PFSK-1 (cell line): ENCODE data around the gene NOP53.

ENCODE experiments used
- POLR2AphosphoS5 ChIP-seq: IDR thresholded peaks from 2 replicates; pipeline ENCODE4 v1.6.1; 2012; ENCODE audit warnings: low read depth, mild to moderate bottlenecking, control low read depth, low read length, moderate library complexity
- SIN3A ChIP-seq: IDR thresholded peaks from 2 replicates; pipeline ENCODE4 v1.6.1; 2012; ENCODE audit warnings: mild to moderate bottlenecking, low read length, moderate library complexity, borderline replicate concordance; ENCODE audit not compliant: insufficient read depth

GRCh38 chr19:47790398-47790814 lies 45.1 kb downstream of the NOP53 start:
- TF ChIP-seq SIN3A: no peak
- TF ChIP-seq POLR2AphosphoS5: no peak
